SU-DHL-6 (cell line): ENCODE results near the gene TNMD.

Experiments used
- H2AFZ ChIP-seq: fragments of 200-600 bp; sonication (generic); 2 replicates; pipeline ENCODE4 v1.6.1; 2014; ENCODE audit warnings: low read depth, mild to moderate bottlenecking, moderate library complexity, mixed read lengths, antibody characterized with exemption, low read length; ENCODE audit not compliant: severe bottlenecking
- H3F3A ChIP-seq: fragments of 200-600 bp; shearing (Covaris generic); 2 replicates; pipeline ENCODE4 v1.6.0; 2016; ENCODE audit warnings: antibody characterized with exemption, mild to moderate bottlenecking; ENCODE audit not compliant: insufficient read depth
- H3K27ac ChIP-seq: fragments of 200-600 bp; sonication (generic); 2 replicates; pipeline ENCODE4 v1.5.1; 2016; ENCODE audit warnings: low read depth, mild to moderate bottlenecking, low read length, moderate library complexity, mixed read lengths
- H3K27me3 ChIP-seq: fragments of 200-600 bp; sonication (generic), shearing (Covaris generic); 2 replicates; pipeline ENCODE4 v1.6.0; 2014; ENCODE audit warnings: mild to moderate bottlenecking, low read length
- H3K36me3 ChIP-seq: fragments of 200-600 bp; sonication (generic); 2 replicates; pipeline ENCODE4 v1.6.1; 2014; ENCODE audit warnings: mild to moderate bottlenecking, low read length, mixed read lengths
- H3K4me2 ChIP-seq: fragments of 300-600, 200-600 bp; shearing (Covaris generic), sonication (generic); 2 replicates; pipeline ENCODE4 v1.6.0; 2014; ENCODE audit warnings: low read length, low read depth, mild to moderate bottlenecking; ENCODE audit not compliant: poor library complexity, severe bottlenecking
- H3K4me3 ChIP-seq: fragments of 200-600 bp; sonication (generic); 2 replicates; pipeline ENCODE4 v1.5.1; 2014; ENCODE audit warnings: antibody characterized with exemption, low read length, mild to moderate bottlenecking, mixed read lengths; ENCODE audit not compliant: insufficient read depth, poor library complexity, severe bottlenecking
- H3K79me2 ChIP-seq: fragments of 200-600 bp; sonication (generic); 2 replicates; pipeline ENCODE4 v1.6.1; 2014; ENCODE audit warnings: mild to moderate bottlenecking, low read length, moderate library complexity; ENCODE audit not compliant: insufficient read depth
- H3K9ac ChIP-seq: fragments of 200-600 bp; sonication (generic); 2 replicates; pipeline ENCODE4 v1.7.0; 2014; ENCODE audit warnings: mild to moderate bottlenecking, low read length
- H3K9me2 ChIP-seq: fragments of 200-600 bp; sonication (generic); replicated peaks from 2 replicates; pipeline ENCODE4 v1.6.1; 2014; ENCODE audit warnings: low read length; ENCODE audit not compliant: insufficient read depth
- H3K9me3 ChIP-seq: fragments of 200-600 bp; sonication (generic); 2 replicates; pipeline ENCODE4 v1.6.1; 2014; ENCODE audit warnings: low read length, mixed read lengths; ENCODE audit not compliant: insufficient read depth
- H4K20me1 ChIP-seq: fragments of 200-600 bp; sonication (generic); 2 replicates; pipeline ENCODE4 v1.6.1; 2014; ENCODE audit warnings: low read depth, mild to moderate bottlenecking, antibody characterized with exemption, low read length, moderate library complexity, mixed read lengths
- EZH2phosphoT487 ChIP-seq: fragments of 200-600 bp; sonication (generic), shearing (Covaris generic); conservative IDR thresholded peaks from 2 replicates; pipeline ENCODE4 v1.6.1; 2018; ENCODE audit warnings: mild to moderate bottlenecking, antibody characterized with exemption, low read length, moderate library complexity, mixed read lengths
- TF ChIP-seq, protein P1 (sequence below): fragments of 200-600 bp; sonication (generic); IDR thresholded peaks from one replicate; pipeline ENCODE4 v1.5.1; 2017; ENCODE audit warnings: antibody characterized with exemption, mild to moderate bottlenecking, low read length, moderate library complexity; ENCODE audit not compliant: insufficient read depth, poor library complexity, severe bottlenecking

The TNMD gene

DNA sequence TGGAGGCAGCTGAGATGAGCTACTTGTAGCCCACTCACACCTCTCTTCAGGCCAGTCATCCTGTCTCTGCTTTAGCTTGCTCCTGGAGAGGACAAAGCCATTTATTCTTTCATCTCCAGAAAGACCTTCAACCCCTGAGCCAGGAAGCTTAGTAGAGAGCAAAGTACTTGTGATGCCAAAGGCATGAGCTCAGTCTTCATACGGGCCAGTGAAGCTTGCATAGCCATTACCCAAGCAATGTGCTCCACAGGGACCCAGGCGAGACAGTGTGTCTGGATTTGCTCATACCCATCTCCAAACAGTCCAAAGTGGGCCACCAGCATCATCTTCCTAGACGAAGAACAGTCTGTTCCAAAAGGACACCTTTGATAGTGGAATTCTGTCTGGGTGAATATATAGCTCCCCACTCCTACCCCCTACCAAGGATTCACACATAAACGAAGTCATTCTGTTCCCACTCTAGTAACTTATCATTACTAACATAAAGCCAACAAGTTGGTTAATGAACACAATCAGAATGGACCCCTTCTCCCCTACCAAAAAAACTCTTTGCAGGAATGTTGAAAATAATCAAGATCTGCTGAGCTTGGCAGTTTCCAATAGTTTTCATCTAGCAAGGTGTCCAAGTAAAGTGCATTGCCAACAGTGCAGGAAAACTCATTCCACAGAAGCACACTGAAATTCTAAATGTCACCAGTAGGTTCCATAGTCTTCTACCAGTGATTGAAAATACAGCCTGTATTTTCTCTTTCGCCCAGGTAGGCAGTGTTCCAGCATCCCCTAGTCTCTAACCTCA is 6.7 kb downstream of the TNMD start:
- no peaks in the 10 kb centered on the region for H3K36me3 ChIP-seq
- no peak overlapping the region for H3K4me2 ChIP-seq
- no peaks in the 10 kb centered on the region for H3F3A ChIP-seq
- no peaks in the 10 kb centered on the region for H3K79me2 ChIP-seq
- no peak overlapping the region for H3K4me3 ChIP-seq
- no peak overlapping the region for H3K27ac ChIP-seq
- TF ChIP-seq, protein P1, sequence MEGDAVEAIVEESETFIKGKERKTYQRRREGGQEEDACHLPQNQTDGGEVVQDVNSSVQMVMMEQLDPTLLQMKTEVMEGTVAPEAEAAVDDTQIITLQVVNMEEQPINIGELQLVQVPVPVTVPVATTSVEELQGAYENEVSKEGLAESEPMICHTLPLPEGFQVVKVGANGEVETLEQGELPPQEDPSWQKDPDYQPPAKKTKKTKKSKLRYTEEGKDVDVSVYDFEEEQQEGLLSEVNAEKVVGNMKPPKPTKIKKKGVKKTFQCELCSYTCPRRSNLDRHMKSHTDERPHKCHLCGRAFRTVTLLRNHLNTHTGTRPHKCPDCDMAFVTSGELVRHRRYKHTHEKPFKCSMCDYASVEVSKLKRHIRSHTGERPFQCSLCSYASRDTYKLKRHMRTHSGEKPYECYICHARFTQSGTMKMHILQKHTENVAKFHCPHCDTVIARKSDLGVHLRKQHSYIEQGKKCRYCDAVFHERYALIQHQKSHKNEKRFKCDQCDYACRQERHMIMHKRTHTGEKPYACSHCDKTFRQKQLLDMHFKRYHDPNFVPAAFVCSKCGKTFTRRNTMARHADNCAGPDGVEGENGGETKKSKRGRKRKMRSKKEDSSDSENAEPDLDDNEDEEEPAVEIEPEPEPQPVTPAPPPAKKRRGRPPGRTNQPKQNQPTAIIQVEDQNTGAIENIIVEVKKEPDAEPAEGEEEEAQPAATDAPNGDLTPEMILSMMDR: no peak
- no peak for TF ChIP-seq EZH2phosphoT487
- H3K9me2 ChIP-seq: no peaks in the 10 kb centered on the region
- no peak overlapping the region for H3K9ac ChIP-seq
- no peaks in the 10 kb centered on the region for H4K20me1 ChIP-seq
- H3K27me3 ChIP-seq: no peaks in the 10 kb centered on the region
- H2AFZ ChIP-seq: no peak overlapping the region
- H3K9me3 ChIP-seq: no peaks in the 10 kb centered on the region

DNA sequence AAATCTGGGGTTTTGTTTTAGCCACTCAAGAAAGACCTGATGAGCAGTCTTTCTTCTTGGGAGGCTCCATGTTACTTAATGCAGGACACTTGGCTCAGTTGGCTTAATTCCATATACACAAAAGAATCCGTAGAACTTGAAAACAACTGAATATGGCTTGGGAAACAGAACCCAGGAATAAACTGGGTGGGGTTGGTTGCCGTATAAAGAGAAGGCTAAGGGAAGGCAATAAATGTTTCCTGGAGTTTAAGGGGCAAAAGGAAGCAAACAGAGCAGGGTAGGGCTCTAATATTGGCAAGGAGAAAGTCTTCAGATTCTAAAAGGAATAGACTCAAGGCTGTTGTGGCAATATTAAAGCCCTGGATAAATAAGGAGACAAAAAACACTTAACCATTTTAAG is 8.4 kb downstream of the TNMD start:
- H3K9me3 ChIP-seq: no peaks in the 10 kb centered on the region
- H3K27me3 ChIP-seq: no peaks in the 10 kb centered on the region
- H3K4me3 ChIP-seq: no peak overlapping the region
- H3K79me2 ChIP-seq: no peaks in the 10 kb centered on the region
- H3K9ac ChIP-seq: no peak overlapping the region
- no peaks in the 10 kb centered on the region for H3K9me2 ChIP-seq
- no peak overlapping the region for H3K27ac ChIP-seq
- no peaks in the 10 kb centered on the region for H4K20me1 ChIP-seq
- no peak overlapping the region for H2AFZ ChIP-seq
- H3K36me3 ChIP-seq: no peaks in the 10 kb centered on the region
- H3F3A ChIP-seq: no peaks in the 10 kb centered on the region
- H3K4me2 ChIP-seq: no peak overlapping the region
- no peak for TF ChIP-seq EZH2phosphoT487
- TF ChIP-seq, protein P1: no peak

DNA sequence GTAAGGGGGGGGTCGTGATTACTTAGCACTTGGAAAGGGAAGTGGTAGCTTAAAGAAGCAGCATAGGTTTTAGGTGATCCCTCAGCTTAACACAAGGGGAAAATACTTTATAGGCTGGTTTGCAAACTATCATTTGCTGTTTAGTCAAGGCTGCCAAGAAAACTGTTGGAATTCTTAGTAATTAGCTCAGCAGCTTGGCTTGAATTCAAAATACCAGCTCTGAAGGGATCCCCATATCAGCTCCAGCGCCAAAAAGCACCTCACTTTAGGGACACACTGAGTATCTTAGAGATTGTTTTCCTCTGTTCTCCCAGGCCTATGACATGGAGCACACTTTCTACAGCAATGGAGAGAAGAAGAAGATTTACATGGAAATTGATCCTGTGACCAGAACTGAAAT is 8.8 kb downstream of the TNMD start:
- no peak overlapping the region for H3K4me2 ChIP-seq
- H3K9me2 ChIP-seq: no peaks in the 10 kb centered on the region
- TF ChIP-seq EZH2phosphoT487: no peak
- TF ChIP-seq, protein P1: no peak
- H2AFZ ChIP-seq: no peak overlapping the region
- no peaks in the 10 kb centered on the region for H3K36me3 ChIP-seq
- no peaks in the 10 kb centered on the region for H3K27me3 ChIP-seq
- H3K4me3 ChIP-seq: no peak overlapping the region
- H3K27ac ChIP-seq: no peak overlapping the region
- H3K79me2 ChIP-seq: no peaks in the 10 kb centered on the region
- H3F3A ChIP-seq: no peaks in the 10 kb centered on the region
- H3K9ac ChIP-seq: no peak overlapping the region
- H3K9me3 ChIP-seq: no peaks in the 10 kb centered on the region
- no peaks in the 10 kb centered on the region for H4K20me1 ChIP-seq
